Upper lobe of left lung (tissue), 4 donors: ENCODE data around the gene KLF16.

Experiments used
- POLR2A ChIP-seq, 4 donors: fragments of 450-650 bp; IDR thresholded peaks; one replicate each; pipeline ENCODE4 v1.5.1; 2016 to 2017; ENCODE audit warnings: antibody characterized with exemption in 4 of 4, mild to moderate bottlenecking in 2 of 4
- POLR2AphosphoS5 ChIP-seq, 2 donors: sonication (generic); formaldehyde crosslinking; IDR thresholded peaks; one replicate each; pipeline ENCODE4 v1.5.1; 2017; ENCODE audit warnings: antibody characterized with exemption in 2 of 2
- TF ChIP-seq, protein P1 (sequence below), 6 experiments: fragments of 450-650 bp in 4 of 6; fragments of 200-600 bp in 2 of 6; sonication (generic) in 2 of 6; IDR thresholded peaks; one replicate each; pipeline ENCODE4 v1.5.1; 2016 to 2019; ENCODE audit warnings: antibody characterized with exemption in 6 of 6

DNA sequence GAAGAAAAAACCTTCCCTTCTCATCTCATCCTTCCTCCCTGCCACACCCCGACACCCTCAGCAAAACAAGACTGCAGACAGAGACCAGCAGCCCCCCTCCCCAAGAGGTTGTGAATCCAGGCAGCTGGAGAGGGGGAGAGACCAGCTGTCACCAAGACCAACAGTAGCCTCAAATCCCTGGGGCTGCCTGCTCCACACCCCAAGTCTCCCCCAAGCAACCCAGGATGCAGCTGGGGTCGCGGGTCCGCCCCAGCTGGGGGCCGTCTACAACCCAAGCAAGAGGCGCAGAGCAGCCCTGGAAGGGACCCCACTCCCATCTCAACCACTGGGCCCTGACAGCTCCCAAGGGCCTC, 7.1 kb downstream of the KLF16 start:
- TF ChIP-seq, protein P1, sequence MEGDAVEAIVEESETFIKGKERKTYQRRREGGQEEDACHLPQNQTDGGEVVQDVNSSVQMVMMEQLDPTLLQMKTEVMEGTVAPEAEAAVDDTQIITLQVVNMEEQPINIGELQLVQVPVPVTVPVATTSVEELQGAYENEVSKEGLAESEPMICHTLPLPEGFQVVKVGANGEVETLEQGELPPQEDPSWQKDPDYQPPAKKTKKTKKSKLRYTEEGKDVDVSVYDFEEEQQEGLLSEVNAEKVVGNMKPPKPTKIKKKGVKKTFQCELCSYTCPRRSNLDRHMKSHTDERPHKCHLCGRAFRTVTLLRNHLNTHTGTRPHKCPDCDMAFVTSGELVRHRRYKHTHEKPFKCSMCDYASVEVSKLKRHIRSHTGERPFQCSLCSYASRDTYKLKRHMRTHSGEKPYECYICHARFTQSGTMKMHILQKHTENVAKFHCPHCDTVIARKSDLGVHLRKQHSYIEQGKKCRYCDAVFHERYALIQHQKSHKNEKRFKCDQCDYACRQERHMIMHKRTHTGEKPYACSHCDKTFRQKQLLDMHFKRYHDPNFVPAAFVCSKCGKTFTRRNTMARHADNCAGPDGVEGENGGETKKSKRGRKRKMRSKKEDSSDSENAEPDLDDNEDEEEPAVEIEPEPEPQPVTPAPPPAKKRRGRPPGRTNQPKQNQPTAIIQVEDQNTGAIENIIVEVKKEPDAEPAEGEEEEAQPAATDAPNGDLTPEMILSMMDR (IDR thresholded peaks at IDR 0.05), result no peak
- no peak for TF ChIP-seq POLR2AphosphoS5 (IDR thresholded peaks at IDR 0.05)
- no peak for TF ChIP-seq POLR2A (IDR thresholded peaks at IDR 0.05)
